ENCODE results near the gene KDM4C. TPM values are rescaled to one million over a fixed set of nuclear protein-coding genes. Genes with fewer than 3 reads are reported as not detected.
A peak's percentile ranks its signal among the peaks of the same experiment; 100 is the strongest.
"Not testable (repeated sequence)": the region's sequence is repeated elsewhere in the genome, so short reads cannot be mapped to it uniquely, and the experiment has no call there.

KDM4C gene
- total RNA-seq: 14.2 TPM
- long read RNA-seq, full-length matches to known transcripts: 7 of 14 reads
- long read RNA-seq, partial matches to known transcripts: 5 of 14 reads
- long read RNA-seq, other reads (novel, unspliced or antisense): 2 of 14 reads

DNA sequence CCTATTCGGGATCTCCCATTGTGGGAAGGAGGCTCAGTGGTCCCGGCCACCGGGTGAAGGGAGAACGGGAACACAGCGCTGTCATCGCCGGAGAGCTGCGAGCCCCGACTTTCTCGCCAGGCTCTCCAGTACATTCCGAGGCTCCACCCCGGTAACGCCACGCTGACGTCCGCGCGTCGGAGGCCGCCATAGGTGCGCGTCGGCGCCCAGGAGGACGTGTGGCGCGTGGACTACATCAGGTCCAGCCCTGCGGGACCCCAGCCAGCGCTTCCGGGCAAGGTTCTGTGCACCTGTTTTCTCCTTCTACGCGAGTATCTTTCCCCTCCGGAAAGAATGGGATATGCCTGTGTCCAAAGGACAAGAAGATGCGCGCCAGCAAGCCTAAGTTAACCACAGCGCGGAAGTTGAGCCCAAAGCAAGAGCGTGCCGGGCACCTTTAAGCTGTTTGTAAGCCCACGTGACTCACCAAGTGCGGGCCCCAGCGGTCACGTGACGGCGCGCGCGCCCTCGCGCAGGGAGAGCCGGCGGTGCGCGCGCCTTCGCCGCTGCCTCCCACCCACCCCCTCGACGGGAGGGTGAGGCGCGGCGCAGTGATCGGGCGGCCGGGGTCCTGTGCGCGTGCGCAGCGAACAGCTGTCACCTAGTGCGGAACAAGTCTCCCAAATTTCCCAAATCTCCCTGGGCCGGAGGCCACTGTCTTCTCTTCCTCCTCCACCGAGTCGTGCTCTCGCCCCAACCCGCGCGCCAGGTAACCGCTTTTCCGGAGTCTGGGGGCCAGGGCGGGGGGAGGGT lies at the start of gene KDM4C:
TSS of gene KDM4C (plus strand) at position 518 of the 792 bp plus-strand sequence. CDS start 35,016 bp downstream, outside the sequence.
- ATAC-seq: peak; percentile 94
- intact Hi-C loops (cut with micrococcal nuclease): loop anchor here (10.0 kb wide), 1 partner anchor 73 kb away; no protein-coding TSS in a partner anchor

GRCh38 chr9:6708732-6709131 lies 49.0 kb upstream of the KDM4C start:
- intact Hi-C loops (cut with micrococcal nuclease): no loop called here
- no peak for ATAC-seq
- no peak for DNase-seq

More for the DNA sequence above, at the start of gene KDM4C:
- DNase-seq: peak; percentile 98

- DNase-seq (no peak), ATAC-seq (no peak)
- intact Hi-C loops (cut with micrococcal nuclease): no loop called here
These were observed 46.4 kb upstream of the KDM4C start for GRCh38 chr9:6711403-6711802.

DNA sequence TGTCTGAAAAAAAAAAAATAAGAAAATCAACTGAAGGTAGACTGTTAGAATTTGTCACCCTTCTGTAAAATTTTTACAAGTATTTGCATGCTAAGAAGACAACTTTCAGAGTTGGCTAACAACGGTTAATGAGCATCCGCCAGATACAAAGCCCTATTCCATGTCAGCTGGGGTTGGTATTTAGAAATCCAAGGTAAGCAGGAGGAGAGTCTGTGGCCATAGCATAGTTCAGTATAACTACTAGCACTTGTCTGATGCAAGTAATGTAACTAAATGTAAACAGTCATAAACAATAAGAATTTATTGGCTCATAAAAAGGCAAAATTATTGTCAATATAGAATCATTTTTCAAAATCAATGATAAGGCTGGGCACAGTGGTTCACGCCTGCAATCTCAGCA lies 45.7 kb upstream of the KDM4C start:
- no peak for ATAC-seq
- no peak for DNase-seq
- intact Hi-C loops (cut with micrococcal nuclease): no loop called here

DNA sequence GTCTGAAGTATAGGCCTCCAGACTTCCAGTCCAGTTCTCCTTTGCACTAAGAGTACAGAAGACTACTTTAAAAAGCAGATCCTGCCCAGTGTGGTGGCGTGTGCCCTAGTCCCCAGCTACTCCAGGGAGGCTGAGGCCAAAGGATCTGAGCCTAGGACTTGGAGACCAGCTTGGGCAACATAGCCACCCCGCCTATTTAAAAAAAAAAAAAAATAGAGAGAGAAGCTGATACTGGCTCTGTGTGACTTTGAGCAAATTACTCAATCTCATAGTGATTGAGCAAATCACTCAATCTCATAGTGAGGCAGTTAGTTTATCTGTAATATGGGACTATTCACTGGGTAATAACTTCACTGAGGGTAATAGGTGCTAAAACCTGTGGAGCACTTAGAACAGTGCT lies 43.6 kb upstream of the KDM4C start:
- intact Hi-C loops (cut with micrococcal nuclease): no loop called here
- ATAC-seq: no peak
- no peak for DNase-seq

GRCh38 chr9:6715153-6715754 lies 42.5 kb upstream of the KDM4C start:
- intact Hi-C loops (cut with micrococcal nuclease); ATAC-seq; DNase-seq: not testable (repeated sequence)

GRCh38 chr9:6715755-6716643 lies 41.8 kb upstream of the KDM4C start:
- intact Hi-C loops (cut with micrococcal nuclease): no loop called here
- DNase-seq: peak; percentile 80
- peak; percentile 88 for ATAC-seq

DNA sequence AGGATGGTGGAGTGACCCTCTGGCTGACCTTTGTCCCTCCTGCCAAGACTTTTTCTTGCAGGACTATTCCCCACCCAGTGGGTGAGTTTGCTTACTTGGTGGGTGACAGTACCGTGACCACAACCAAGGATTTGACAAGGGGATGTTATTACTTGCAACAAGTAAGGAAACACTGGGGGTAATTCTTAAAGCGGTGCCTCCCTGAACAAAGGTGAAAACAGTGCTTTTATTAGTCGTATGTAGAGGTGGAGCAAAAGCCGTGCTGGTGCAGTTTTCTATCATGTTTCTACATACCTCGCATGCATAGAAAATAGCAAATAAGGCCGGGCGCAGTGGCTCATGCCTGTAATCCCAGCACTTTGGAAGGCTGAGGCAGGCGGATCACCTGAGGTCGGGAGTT lies 41.0 kb upstream of the KDM4C start:
- no peak for ATAC-seq
- no peak for DNase-seq
- intact Hi-C loops (cut with micrococcal nuclease): no loop called here

- no peak for DNase-seq
- no peak for ATAC-seq
- intact Hi-C loops (cut with micrococcal nuclease): no loop called here
These were observed 33.8 kb upstream of the KDM4C start for GRCh38 chr9:6723881-6724420.

DNA sequence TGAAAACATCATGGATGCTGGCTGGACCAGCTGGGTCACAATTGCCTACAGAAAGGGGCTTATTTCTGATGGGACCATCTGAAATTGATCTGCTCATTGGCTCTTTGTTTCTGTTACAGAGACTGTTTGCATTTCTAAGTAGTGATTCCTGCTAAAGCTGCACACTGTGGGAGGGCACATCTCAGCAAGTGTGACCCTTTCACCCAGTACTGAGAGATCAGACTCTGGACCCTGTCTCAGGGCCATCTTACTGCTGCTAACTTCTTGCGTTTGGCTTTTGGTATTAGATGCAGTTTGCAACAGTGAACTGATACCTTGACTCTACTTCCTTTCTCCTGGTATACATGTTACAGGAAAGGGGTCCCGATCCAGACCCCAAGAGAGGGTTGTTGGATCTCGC lies 24.5 kb upstream of the KDM4C start:
- DNase-seq (no peak), ATAC-seq (no peak)
- intact Hi-C loops (cut with micrococcal nuclease): no loop called here

DNA sequence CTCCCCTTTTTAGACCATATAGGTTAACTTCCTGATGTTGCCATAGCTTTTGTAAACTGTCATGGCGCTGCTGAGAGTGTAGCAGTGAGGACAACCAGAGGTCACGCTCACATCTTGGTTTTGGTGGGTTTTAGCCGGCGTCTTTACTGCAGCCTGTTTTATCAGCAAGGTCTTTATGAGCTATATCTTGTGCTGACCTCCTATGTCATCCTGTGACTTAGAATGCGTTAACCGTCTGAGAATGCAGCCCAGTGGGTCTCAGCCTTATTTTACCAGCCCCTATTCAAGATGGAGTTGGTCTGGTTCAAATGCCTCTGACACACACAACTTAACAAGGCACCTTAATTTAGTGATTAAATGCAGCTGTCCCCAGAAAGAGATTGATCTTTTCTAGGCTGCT lies 23.9 kb upstream of the KDM4C start:
- ATAC-seq (no peak), DNase-seq (no peak)
- intact Hi-C loops (cut with micrococcal nuclease): no loop called here

GRCh38 chr9:6735422-6735821 lies 22.4 kb upstream of the KDM4C start:
- DNase-seq: no peak
- no peak for ATAC-seq
- intact Hi-C loops (cut with micrococcal nuclease): no loop called here

- ATAC-seq: no peak
- no peak for DNase-seq
- intact Hi-C loops (cut with micrococcal nuclease): no loop called here
These were observed 18.6 kb upstream of the KDM4C start for GRCh38 chr9:6739218-6739617.

- ATAC-seq; DNase-seq; intact Hi-C loops (cut with micrococcal nuclease): not testable (repeated sequence)
These were observed 8.9 kb upstream of the KDM4C start for GRCh38 chr9:6748861-6749260.

DNA sequence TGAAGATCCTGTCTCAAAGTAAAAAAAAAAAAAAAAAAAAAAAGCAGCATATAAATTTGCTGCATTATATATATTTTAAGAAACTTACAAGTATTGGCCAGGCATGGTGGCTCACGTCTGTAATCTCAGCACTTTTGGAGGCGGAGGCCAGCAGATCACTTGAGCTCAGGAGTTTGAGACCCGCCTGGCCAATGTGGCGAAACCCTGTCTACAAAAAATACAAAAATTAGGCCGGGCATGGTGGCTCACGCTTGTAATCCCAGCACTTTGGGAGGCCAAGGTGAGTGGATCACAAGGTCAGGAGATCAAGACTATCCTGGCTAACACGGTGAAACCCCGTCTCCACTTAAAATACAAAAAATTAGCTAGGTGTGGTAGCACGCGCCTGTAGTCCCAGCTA lies 2.9 kb upstream of the KDM4C start:
- ATAC-seq, DNase-seq: not testable (repeated sequence)
- intact Hi-C loops (cut with micrococcal nuclease): loop anchor here (10.0 kb wide), 1 partner anchor 70 kb away; no protein-coding TSS in a partner anchor

- DNase-seq: no peak
- intact Hi-C loops (cut with micrococcal nuclease): loop anchor here (10.0 kb wide), 1 partner anchor 72 kb away; no protein-coding TSS in a partner anchor
- peak; percentile 53 for ATAC-seq
These were observed 679 bp upstream of the KDM4C start for GRCh38 chr9:6757132-6757455.

- peak; percentile 51 for ATAC-seq
- intact Hi-C loops (cut with micrococcal nuclease): loop anchor here (10.0 kb wide), 1 partner anchor 73 kb away; no protein-coding TSS in a partner anchor
- DNase-seq: peak; percentile 61
These were observed 400 bp downstream of the KDM4C start for GRCh38 chr9:6758248-6758497.

DNA sequence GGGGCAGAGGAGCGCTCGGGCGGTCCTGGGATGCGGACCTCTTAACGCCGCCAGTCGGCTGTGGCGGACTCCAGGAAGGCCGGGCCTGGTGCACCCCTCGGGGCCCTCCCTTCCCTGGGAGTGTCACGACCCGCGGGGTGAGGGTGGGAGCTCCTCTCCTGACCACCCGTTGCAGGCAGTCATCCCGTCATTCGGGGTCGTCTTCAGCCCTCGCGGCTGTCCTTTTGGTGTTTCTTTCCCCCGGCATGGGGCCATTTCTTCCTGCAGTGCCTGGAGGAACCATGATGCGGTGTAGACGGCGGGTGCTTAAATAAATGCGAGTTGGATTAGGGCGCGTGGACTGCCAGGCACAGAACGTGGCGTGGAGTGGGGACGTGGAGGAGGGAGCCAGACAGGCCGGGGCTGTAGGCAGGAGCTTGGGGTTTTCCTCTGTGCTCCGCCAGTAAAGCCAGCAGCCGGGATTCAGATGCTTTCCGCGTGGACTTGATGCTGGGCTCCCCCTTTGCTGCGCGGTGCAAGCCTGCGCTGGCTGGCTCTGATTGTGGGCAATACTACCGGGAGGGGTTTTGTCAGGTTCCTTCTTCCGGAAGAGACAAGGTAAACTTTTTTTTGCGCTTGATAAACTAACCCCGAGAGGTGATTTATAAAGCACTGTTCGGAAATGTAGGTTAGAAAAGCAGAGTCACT lies 868 bp downstream of the KDM4C start:
- intact Hi-C loops (cut with micrococcal nuclease): loop anchor here (10.0 kb wide), 1 partner anchor 74 kb away; no protein-coding TSS in a partner anchor
- ATAC-seq (peak; percentile 48), DNase-seq (peak; percentile 59)

All from left ventricle myocardium superior (tissue), 1 donor.